Testis (tissue), 2 donors: ENCODE results near the gene CLOCK.

Source experiments
- POLR2A ChIP-seq: fragments of 450-650 bp; IDR thresholded peaks from one replicate; pipeline ENCODE4 v1.6.1; 2017; ENCODE audit warnings: antibody characterized with exemption, mild to moderate bottlenecking, moderate library complexity
- TF ChIP-seq, protein P1 (sequence below), 3 experiments: fragments of 450-650 bp in 2 of 3; fragments of 200-600 bp in 1 of 3; sonication (generic) in 1 of 3; IDR thresholded peaks; one replicate each; pipeline ENCODE4 v1.5.1; 2016 to 2019; ENCODE audit warnings: antibody characterized with exemption in 3 of 3, mild to moderate bottlenecking in 2 of 3, moderate library complexity in 1 of 3

GRCh38 chr4:55424791-55425190, 121.9 kb downstream of the CLOCK start:
- TF ChIP-seq, protein P1, sequence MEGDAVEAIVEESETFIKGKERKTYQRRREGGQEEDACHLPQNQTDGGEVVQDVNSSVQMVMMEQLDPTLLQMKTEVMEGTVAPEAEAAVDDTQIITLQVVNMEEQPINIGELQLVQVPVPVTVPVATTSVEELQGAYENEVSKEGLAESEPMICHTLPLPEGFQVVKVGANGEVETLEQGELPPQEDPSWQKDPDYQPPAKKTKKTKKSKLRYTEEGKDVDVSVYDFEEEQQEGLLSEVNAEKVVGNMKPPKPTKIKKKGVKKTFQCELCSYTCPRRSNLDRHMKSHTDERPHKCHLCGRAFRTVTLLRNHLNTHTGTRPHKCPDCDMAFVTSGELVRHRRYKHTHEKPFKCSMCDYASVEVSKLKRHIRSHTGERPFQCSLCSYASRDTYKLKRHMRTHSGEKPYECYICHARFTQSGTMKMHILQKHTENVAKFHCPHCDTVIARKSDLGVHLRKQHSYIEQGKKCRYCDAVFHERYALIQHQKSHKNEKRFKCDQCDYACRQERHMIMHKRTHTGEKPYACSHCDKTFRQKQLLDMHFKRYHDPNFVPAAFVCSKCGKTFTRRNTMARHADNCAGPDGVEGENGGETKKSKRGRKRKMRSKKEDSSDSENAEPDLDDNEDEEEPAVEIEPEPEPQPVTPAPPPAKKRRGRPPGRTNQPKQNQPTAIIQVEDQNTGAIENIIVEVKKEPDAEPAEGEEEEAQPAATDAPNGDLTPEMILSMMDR (IDR thresholded peaks at IDR 0.05) = no peak
- TF ChIP-seq POLR2A = no peak
